AG04450 (cell line): ENCODE data around the gene PCDH19. TPM values are rescaled to one million over a fixed set of nuclear protein-coding genes. Genes with fewer than 3 reads are reported as not detected.
"Not testable (repeated sequence)": the region's sequence is repeated elsewhere in the genome, so short reads cannot be mapped to it uniquely, and the experiment has no call there.

Experiments
- CTCF ChIA-PET: fragments of 300-600, 350-600 bp; formaldehyde crosslinking; extraction: SDS; loops from one replicate; lab custom pipeline; 2022; ENCODE audit warnings: antibody characterized with exemption, inconsistent platforms; lab: Charles Lee
- POLR2A ChIA-PET: fragments of 350-600 bp; formaldehyde crosslinking; extraction: SDS; loops from one replicate; lab custom pipeline; 2021; ENCODE audit warnings: antibody characterized with exemption, inconsistent platforms; lab: Yijun Ruan, JAX
- DNase-seq: peaks from one replicate; pipeline ENCODE4 v3.0.0-alpha.2; 2011; ENCODE audit warnings: low read depth, low spot score
- H3K27ac ChIP-seq: one replicate; pipeline ENCODE4 v1.5.1; 2012; ENCODE audit warnings: low read depth, low read length, control low read depth
- H3K27me3 ChIP-seq: one replicate; pipeline ENCODE4 v1.6.0; 2012; ENCODE audit warnings: low read length; ENCODE audit not compliant: control insufficient read depth, insufficient read depth
- H3K4me3 ChIP-seq: 2 replicates; pipeline ENCODE4 v1.5.1; 2011; ENCODE audit warnings: mild to moderate bottlenecking, low read depth, low read length, control low read depth
- H3K9me3 ChIP-seq: 2 replicates; pipeline ENCODE4 v1.5.1; 2012; ENCODE audit warnings: low read length; ENCODE audit not compliant: control insufficient read depth, insufficient read depth
- CTCF ChIP-seq: IDR thresholded peaks from 2 replicates; pipeline ENCODE4 v1.5.1; 2011; ENCODE audit warnings: low read depth, low read length, control low read depth, inconsistent platforms
- polyA minus RNA-seq: library from RNA; depleted of rRNA, polyadenylated mRNA; stranded (reverse); fragments of >200 nt; gene quantifications from 2 replicates; pipeline ENCODE4 v1.2.3, GENCODE V29; 2011; rRNA and poly(A)+ RNA removed
- polyA plus RNA-seq: library from polyadenylated mRNA; depleted of rRNA; stranded (reverse); fragments of >200 nt; gene quantifications from 2 replicates; pipeline ENCODE4 v1.2.3, GENCODE V29; 2011; rRNA removed

PCDH19 gene
- 0.01 and 0.02 TPM in 2 replicates for polyA plus RNA-seq
- polyA minus RNA-seq, result 0.09 TPM in 1 of 2 replicates, not detected in the other

- POLR2A ChIA-PET, result no interaction called here
Observed at GRCh38 chrX:100409610-100410590, at the start of gene PCDH19. Gene PCDH19 (minus strand): TSS chrX:100410273. CDS start chrX:100408597, 1,676 bp downstream.

GRCh38 chrX:100449696-100450608 lies 39.9 kb upstream of the PCDH19 start:
- no peak for DNase-seq
- H3K27ac ChIP-seq, result no peak overlapping the region
- POLR2A ChIA-PET, result no interaction called here
- CTCF ChIA-PET, result no interaction called here
- no peaks in the 10 kb centered on the region for H3K27me3 ChIP-seq
- no peaks in the 10 kb centered on the region for H3K9me3 ChIP-seq
- H3K4me3 ChIP-seq, result no peak overlapping the region
- TF ChIP-seq CTCF, result no peak

More at GRCh38 chrX:100409610-100410590, at the start of gene PCDH19:
- peak within 1 kb of the TSS; percentile 40 for H3K4me3 ChIP-seq
- CTCF ChIA-PET, result no interaction called here
- H3K9me3 ChIP-seq, result peaks cover 16% of the 10 kb centered on the region; the same call in 1 of the 2 replicates
- no peak for DNase-seq
- H3K27ac ChIP-seq, result no peak within 1 kb of the TSS
- H3K27me3 ChIP-seq, result peaks cover 34% of the 10 kb centered on the region
- TF ChIP-seq CTCF, result no peak

GRCh38 chrX:100447655-100448397 lies 37.8 kb upstream of the PCDH19 start:
- Histone ChIP-seq H3K27ac (no peak overlapping the region), H3K9me3 (no peaks in the 10 kb centered on the region), H3K4me3 (no peak overlapping the region), H3K27me3 (no peaks in the 10 kb centered on the region)
- TF ChIP-seq CTCF, result peak; percentile 70
- no peak for DNase-seq
- POLR2A ChIA-PET, result no interaction called here
- CTCF ChIA-PET, result interaction anchor here (0.8 kb wide), 1 partner anchor 167 kb away, joined by 3 read pairs; no protein-coding TSS in a partner anchor

- no peak for DNase-seq
- Histone ChIP-seq H3K27me3 (no peaks in the 10 kb centered on the region), H3K27ac (no peak overlapping the region), H3K4me3 (no peak overlapping the region), H3K9me3 (no peaks in the 10 kb centered on the region)
- POLR2A ChIA-PET, result no interaction called here
- TF ChIP-seq CTCF, result no peak
- CTCF ChIA-PET, result no interaction called here
Observed at GRCh38 chrX:100445593-100445992, 35.5 kb upstream of the PCDH19 start.

GRCh38 chrX:100441321-100441720 lies 31.2 kb upstream of the PCDH19 start:
- H3K27me3 ChIP-seq, CTCF ChIA-PET, H3K9me3 ChIP-seq, POLR2A ChIA-PET, DNase-seq, H3K4me3 ChIP-seq, H3K27ac ChIP-seq: not testable (repeated sequence)
